ENCODE measurements around the gene ATG3.

ATG3 gene

DNA sequence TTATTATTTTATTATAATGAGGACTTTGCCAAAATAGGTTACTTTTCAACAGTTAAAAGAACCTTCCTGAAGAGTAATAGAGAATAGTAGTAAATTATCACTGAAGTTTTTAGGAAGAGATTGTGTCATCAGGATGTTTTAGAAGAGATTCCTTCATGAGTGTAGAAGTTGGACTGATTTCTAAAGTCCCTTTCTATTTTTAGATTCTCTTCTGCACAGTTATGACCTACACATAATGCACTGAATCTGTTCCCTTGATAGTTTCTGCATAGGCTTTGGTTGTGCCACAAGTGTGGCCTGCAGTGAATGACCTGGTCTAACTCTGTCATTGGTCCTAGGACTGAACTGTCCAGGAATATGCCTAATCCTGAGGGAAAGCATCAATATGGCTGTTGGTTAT, 24.0 kb upstream of the ATG3 start:
- Histone ChIP-seq H3F3A (ENCODE audit: insufficient read depth, low read length) (no peaks in the 10 kb centered on the region), H2AFZ (ENCODE audit: low read length) (no peak overlapping the region), H3K4me2 (ENCODE audit: low read length) (no peak overlapping the region), H3K27me3 (ENCODE audit: insufficient read depth, low read length) (no peaks in the 10 kb centered on the region), H3K4me1 (ENCODE audit: insufficient read depth, low read length, severe bottlenecking) (peaks cover 3% of the 10 kb centered on the region), H3K4me3 (ENCODE audit: low read depth, low read length, poor library complexity, severe bottlenecking) (no peak overlapping the region), H3K9ac (ENCODE audit: low read length) (no peak overlapping the region), H3K36me3 (ENCODE audit: insufficient read depth, low read length) (peaks cover 41% of the 10 kb centered on the region), H3K27ac (ENCODE audit: low read depth, low read length, poor library complexity, severe bottlenecking) (no peak overlapping the region), H4K20me1 (ENCODE audit: insufficient read depth, low read length) (no peaks in the 10 kb centered on the region), H3K9me3 (ENCODE audit: low read length) (no peaks in the 10 kb centered on the region), H3K79me2 (ENCODE audit: insufficient read depth, low read length) (no peaks in the 10 kb centered on the region), H3K9me2 (ENCODE audit: low read depth, low read length) (no peaks in the 10 kb centered on the region)
- TF ChIP-seq EZH2 (IDR thresholded peaks at IDR 0.05; ENCODE audit: borderline replicate concordance, low read length) (no peak), CTCF (IDR thresholded peaks at IDR 0.05; ENCODE audit: low read length) (no peak)

- H3K4me2 ChIP-seq (ENCODE audit: low read length) = no peak overlapping the region
- H3K9ac ChIP-seq (ENCODE audit: low read length) = no peak overlapping the region
- H3F3A ChIP-seq (ENCODE audit: insufficient read depth, low read length) = no peaks in the 10 kb centered on the region
- peaks cover 45% of the 10 kb centered on the region for H3K36me3 ChIP-seq (ENCODE audit: insufficient read depth, low read length)
- H3K9me3 ChIP-seq (ENCODE audit: low read length) = no peaks in the 10 kb centered on the region
- TF ChIP-seq EZH2 (IDR thresholded peaks at IDR 0.05; ENCODE audit: borderline replicate concordance, low read length) (no peak), CTCF (IDR thresholded peaks at IDR 0.05; ENCODE audit: low read length) (no peak)
- H3K27me3 ChIP-seq (ENCODE audit: insufficient read depth, low read length) = no peaks in the 10 kb centered on the region
- no peaks in the 10 kb centered on the region for H4K20me1 ChIP-seq (ENCODE audit: insufficient read depth, low read length)
- no peak overlapping the region for H3K27ac ChIP-seq (ENCODE audit: low read depth, low read length, poor library complexity, severe bottlenecking)
- no peak overlapping the region for H3K4me3 ChIP-seq (ENCODE audit: low read depth, low read length, poor library complexity, severe bottlenecking)
- no peaks in the 10 kb centered on the region for H3K9me2 ChIP-seq (ENCODE audit: low read depth, low read length)
- H3K79me2 ChIP-seq (ENCODE audit: insufficient read depth, low read length) = no peaks in the 10 kb centered on the region
- H2AFZ ChIP-seq (ENCODE audit: low read length) = no peak overlapping the region
- H3K4me1 ChIP-seq (ENCODE audit: insufficient read depth, low read length, severe bottlenecking) = peaks cover 9% of the 10 kb centered on the region
Observed at GRCh38 chr3:112583105-112583504, 21.3 kb upstream of the ATG3 start.

DNA sequence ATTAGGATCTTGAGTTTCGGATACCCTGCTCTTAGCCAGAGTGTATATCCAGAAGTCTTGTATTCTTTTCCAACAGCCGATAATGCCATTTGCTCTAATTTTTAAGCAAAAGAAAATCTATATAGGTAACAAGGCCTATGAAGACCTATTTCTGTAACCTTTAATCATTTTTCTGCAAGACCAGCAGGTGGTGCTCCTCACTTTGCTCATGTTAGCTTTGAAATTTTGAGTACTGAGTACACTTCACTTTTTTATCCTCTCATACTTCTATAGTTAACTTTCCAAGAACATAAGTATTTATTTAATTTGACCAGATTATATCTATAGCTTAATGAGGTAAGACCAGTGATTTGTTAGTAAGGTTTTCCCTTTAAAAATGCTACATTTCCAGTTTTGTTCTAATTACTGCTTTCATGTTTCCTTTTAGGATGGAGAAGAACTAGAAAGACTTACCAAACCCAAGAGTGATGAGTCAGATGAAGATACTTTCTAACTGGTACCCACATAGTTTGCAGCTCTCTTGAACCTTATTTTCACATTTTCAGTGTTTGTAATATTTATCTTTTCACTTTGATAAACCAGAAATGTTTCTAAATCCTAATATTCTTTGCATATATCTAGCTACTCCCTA, 20.6 kb upstream of the ATG3 start:
- Histone ChIP-seq H3K9ac (ENCODE audit: low read length) (no peak overlapping the region), H3K4me3 (ENCODE audit: low read depth, low read length, poor library complexity, severe bottlenecking) (no peak overlapping the region), H3K27me3 (ENCODE audit: insufficient read depth, low read length) (no peaks in the 10 kb centered on the region), H3K9me2 (ENCODE audit: low read depth, low read length) (no peaks in the 10 kb centered on the region), H3K36me3 (ENCODE audit: insufficient read depth, low read length) (peaks cover 41% of the 10 kb centered on the region), H3K79me2 (ENCODE audit: insufficient read depth, low read length) (no peaks in the 10 kb centered on the region), H3K27ac (ENCODE audit: low read depth, low read length, poor library complexity, severe bottlenecking) (no peak overlapping the region), H3K4me2 (ENCODE audit: low read length) (no peak overlapping the region), H3F3A (ENCODE audit: insufficient read depth, low read length) (no peaks in the 10 kb centered on the region), H3K4me1 (ENCODE audit: insufficient read depth, low read length, severe bottlenecking) (peaks cover 9% of the 10 kb centered on the region), H2AFZ (ENCODE audit: low read length) (no peak overlapping the region), H3K9me3 (ENCODE audit: low read length) (no peaks in the 10 kb centered on the region), H4K20me1 (ENCODE audit: insufficient read depth, low read length) (no peaks in the 10 kb centered on the region)
- TF ChIP-seq CTCF (IDR thresholded peaks at IDR 0.05; ENCODE audit: low read length) = peak; percentile 66
- no peak for TF ChIP-seq EZH2 (IDR thresholded peaks at IDR 0.05; ENCODE audit: borderline replicate concordance, low read length)

Measured in OCI-LY1 (cell line).